GM18909 (cell line): Measurements from ENCODE around the gene ZBTB20.
"Not testable (repeated sequence)": the region's sequence is repeated elsewhere in the genome, so short reads cannot be mapped to it uniquely, and the experiment has no call there.

Experiments
- ATAC-seq: cut with Tn5 transposase; IDR thresholded peaks from one replicate; pipeline ENCODE4 v1.9.1; 2021; ENCODE audit warnings: mild to moderate bottlenecking; ENCODE audit not compliant: unreplicated experiment, poor library complexity

ZBTB20 gene

DNA sequence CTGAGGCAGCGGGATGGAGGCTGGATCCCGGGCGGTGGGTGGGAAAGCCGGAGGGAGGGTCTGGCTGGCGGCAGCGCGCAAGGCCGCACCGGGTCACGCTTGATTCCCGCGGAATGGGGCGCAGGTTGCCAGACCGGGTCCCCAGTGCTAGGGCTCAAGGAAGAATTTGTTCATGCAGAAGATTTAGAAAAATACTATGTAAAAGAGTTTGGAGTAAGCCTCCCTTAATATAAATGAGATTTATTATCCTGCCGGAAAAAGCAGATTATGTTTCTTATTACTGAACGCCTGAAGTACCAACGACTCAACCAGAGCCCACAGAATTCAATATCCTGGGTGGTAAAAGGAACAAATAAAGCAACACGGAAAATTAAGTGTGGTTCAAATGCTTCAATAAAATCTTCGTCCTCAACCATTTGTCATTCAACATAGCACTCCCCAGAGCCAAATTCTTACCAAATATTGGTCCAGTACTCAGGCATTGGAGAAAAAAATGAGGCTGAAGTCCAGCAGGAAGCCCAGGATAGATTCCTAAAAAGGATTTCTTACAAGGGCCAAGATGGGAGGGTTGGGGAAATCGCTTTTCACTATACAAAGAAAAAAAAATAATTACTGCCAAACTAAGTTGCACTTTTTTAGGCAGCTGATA, 1.2 kb upstream of the ZBTB20 start:
- ATAC-seq: peak; percentile 5

DNA sequence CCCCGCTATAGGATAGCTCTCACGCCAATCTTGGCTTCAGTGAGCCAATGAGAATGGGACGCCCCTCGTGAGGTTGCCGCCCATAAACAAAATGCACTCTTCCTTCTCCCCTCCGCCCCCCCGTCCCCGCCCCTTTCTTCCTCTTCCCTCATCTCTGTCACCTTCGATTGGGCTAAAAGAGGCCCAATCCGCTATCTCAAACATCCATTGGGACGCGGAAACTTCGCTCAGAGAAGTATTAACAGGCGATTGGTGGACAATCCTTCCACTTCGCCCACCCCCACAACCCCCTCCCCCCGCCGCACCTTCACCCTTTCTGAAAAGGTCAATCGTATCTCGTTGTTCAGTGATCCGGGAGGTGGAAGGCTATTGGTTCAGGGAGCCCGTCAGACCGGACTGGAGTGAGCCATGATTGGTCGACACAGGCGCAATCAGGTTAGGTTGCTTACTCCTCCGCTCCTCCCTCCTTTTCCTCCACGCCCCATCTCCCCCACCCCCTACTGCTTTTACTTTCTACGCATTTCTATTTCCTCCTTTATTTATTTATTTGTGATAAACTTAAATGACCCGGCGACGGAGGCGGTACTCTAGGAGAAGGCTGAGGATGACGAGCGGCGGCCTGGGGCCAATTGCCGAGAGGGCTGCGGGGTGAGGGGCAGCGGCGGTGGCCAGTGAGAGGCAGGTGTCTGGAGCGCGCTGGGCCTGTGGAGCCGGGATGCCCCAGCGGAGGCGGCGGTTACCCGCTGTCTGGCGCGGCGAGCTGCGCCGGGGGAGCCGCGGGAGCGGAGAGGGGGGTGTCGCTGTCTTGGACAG, 447 bp upstream of the ZBTB20 start:
- peak; percentile 85 for ATAC-seq

DNA sequence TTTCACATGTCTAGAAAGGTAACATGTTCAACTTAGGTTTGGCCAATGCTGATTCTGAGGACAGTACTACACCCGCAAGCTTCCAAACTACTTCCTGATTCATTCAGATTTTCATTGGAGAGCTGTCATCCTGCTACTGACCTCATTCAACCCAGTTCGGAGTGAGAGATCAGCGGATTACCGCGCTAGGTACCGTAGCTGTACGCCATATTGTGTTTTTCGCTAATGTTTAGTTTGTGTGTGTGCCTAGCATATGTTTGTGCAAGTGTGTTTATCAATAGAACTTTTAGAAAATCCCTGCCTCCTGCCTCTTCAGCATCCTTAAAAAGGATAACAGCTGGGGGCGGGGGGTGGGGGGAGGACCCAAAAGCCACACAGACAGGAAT, 1.1 kb downstream of the ZBTB20 start:
- no peak for ATAC-seq

DNA sequence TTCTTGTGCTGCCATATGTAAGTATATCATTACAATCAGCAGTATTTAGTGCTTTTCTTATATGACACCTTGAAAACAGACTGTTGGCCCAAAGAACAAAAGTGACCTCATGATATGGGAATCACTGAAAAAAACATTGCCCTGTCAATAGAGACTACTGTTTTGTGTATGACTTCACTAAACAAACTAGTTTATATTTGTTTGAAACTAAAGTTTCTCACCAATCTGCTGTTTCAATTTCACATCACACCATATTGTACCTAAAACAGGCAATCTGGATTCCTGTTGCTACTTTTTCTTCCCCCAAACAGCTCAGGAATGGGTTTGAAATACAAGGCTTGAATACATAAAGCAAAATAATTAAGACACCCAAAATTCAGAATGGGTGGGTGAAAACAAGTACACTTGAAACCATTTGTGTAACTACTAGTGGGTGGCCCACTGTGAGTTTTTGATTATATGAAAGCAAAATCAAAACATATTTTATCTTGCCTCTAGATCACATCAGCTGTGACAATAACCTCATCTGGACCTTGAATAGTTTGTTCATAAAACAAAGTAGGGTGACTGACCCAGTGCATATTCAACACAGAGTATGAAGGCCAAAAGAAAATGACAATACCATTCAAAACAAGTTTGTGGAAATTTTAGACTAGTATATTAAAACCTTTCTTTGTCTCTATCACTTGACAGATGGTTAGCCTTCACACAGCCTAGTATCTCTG, 5.9 kb downstream of the ZBTB20 start:
- ATAC-seq: peak; percentile 59

DNA sequence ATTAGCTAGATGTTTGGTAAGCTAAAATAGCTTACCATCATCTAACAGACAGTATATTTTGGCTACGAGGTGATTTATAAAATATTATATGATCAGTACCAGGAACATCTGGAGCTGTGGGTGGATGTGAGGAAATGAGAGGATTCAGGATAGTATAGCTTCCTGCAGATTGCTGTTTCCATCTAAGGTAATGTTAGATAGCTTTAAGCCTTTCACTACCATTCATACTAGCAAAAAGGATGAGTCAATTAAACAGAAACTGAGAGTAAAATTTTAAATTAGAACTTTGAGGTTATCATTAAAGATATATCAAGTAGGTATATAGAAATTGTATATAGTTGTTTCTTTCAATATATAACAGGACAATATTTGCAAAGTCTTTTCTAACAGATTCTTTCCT, 8.0 kb downstream of the ZBTB20 start:
- ATAC-seq: no peak

DNA sequence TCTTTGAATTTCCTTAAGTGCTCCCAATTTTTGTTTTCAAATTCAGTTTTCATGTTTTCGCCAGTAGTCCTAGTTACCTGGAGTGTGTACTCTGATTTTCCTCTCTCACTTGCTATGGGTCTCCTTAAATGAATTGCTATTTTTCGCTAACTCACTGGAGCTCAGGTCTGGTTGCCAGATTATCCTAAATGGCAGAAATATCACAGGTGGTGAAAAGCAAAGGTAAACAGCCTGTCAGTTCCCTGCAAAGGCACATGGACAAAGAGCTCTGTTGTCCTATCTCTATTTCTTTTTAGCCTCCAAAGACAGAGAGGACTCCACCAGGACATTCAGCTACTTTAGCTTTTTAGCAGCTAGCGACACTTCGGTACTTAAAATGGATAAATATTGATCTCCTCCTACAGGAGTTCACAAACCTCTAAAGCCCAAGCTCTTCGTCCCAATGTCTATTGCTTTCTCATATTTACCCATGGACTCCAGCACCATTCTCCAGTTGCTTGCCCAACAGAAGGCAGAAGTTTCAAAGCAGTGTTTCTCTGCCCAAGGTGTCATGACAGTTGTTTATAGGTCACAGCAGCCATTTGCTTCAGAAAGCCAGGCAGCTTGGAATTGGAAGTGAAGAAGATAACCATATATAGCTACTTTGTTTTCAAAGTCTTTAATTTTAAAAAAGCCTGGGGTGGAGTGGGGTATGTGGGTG, 12.3 kb downstream of the ZBTB20 start:
- no peak for ATAC-seq

DNA sequence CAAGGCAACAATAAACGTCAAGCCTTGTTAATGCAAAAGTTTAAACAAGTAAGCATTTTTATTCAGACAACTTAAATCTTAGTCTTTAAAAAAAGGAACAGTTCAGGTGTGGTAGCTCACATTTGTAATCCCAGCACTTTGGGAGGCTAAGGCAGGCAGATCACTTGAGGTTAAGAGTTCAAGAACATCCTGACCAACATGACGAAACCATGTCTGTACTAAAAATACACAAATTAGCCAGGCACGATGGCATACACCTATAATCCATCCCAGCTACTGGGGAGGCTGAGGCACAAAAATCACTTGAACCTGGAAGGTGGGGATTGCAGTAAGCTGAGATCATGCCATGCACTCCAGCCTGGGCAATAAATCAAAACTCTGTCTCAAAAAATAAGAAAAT, 19.9 kb downstream of the ZBTB20 start:
- no peak for ATAC-seq

DNA sequence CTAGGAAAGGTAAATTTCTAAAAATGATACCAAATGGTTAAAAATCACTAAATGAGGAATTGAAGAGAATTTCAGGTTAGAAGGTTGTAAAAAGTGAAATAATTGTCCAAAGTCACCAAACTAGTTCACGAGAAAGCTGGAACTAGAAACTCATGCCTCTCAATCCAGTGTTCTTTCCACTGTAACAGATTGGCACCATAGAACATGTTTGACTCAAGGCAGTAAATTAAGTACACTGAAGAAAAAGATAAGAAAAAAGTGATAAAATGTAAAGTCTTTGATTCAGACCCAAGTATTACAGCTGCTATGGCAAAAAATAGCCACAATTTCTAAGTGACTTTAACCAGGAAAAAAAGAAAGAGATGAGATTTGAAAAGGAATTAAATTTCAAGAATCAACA, 26.5 kb downstream of the ZBTB20 start:
- no peak for ATAC-seq

DNA sequence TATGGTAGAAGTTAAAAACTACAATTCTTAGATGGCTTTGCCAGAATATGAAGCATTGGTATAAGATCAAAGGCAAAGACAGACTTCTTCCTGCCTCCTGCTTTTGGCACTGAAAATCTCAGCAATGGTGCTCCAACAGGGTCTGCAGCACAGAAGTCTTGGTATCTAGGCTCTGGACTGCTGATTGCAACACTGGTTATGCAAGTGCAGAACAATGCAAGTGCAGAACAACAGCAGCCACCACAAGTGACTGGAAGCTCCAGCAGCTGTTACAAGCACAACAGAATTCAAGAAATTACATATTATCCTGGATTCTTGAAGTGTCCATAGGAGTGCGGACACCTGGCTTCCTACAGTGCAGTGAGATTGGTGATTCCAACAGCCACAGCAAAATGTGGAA, 33.7 kb downstream of the ZBTB20 start:
- ATAC-seq: no peak

DNA sequence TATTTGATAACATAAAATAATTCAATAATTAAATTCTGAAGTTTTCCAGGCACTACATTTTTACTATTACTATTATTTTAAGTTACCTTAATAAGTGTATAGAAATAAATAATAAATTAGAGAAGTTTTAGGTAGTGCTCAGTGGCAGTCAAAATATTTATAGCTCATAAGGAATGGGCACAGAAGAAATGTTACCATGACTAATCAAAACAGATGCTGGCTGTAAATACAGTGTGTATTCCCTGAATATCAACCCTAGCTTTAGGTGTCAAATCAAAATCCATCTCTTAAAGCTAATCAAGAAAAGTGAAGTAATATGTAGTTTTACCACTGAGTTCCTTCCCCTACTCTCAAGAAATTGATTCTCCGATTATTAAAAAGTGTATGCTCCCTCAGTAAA, 35.5 kb downstream of the ZBTB20 start:
- ATAC-seq: no peak

DNA sequence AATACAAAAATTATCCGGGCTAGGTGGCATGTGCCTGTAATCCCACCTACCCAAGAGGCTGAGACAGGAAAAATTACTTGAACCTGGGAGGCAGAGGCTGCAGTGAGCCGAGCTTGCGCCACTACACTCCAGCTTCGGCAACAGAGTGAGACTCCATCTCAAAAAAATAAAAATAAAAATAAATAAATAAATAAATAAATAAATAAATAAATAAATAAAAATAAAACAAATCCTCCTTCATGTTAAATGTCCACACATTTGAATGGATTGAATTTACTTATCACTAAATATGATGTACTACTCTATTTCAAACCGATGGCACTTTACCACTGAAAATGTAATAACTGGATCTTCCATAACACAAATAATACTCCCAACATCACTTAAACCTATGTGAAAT, 36.3 kb downstream of the ZBTB20 start:
- ATAC-seq: no peak

DNA sequence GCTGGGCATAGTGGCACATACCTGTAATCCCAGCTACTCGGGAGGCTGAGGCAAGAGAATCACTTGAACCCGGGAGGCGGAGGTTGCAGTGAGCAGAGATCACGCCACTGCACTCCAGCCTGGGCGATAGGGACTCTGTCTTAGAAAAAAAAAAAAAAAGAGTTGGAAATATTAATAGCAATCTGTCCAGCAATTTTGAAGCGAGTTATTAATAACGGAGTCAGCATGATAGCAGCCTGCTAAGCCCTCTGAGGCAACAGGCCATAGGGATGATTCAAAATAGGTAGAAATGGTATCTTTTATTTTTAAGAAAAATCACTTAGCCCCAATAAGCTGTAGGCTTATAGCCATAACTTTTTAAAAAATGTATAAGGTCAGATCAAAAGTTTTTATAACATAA, 37.0 kb downstream of the ZBTB20 start:
- not testable (repeated sequence) for ATAC-seq

DNA sequence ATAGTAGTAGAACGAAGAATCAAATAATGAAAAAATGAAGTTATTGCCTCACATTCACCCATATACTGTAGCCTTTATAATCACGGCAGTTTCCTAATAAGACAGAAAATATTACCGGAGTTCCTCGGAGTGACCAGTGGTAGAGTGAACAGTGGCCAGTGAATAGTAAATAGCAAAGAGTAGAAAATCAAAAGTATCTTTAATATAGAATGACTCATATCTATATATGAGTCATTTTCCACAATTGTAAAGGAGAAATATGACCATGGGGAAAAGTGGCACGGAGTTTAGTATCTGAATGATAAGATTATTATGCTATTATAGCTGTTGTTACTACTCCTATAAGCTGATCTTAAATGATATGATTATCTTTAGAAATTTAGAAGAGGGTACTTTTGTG, 38.5 kb downstream of the ZBTB20 start:
- ATAC-seq: no peak

DNA sequence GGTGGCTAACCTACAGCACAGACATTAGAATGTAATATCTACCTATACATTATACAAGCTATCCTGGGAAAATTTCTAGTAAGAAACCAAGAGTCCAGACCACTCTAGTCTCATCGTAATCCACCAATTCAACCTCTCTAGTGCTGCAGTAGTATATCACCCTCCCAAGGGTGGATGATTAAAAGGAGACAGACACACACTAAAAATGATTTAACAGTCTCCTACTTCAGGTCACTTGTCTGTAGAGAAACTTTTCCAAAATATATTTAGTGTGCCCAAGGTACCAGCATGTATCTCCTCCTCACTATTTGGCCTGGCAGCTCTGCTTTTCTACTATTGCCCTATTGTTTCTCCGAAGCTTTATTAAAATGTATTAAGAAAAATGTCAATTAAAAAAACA, 45.0 kb downstream of the ZBTB20 start:
- ATAC-seq: no peak

DNA sequence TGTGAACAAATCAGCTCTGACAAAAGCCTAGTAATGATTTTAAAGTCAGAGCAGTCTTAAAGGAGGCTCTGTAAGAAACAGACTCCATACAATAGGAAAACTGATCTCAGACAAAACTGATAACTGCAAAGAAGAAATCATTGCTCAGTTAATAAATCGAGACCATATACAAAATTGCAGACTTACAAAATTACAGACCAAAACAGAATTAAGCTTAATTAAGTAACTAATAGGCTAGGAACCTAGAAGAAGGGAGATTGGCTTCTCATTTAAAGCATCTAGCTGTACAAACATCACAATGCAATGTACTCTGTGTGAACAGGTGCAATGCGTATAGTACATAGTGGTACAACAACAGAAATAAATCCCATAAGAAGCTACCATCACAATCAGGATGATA, 46.3 kb downstream of the ZBTB20 start:
- ATAC-seq: no peak

DNA sequence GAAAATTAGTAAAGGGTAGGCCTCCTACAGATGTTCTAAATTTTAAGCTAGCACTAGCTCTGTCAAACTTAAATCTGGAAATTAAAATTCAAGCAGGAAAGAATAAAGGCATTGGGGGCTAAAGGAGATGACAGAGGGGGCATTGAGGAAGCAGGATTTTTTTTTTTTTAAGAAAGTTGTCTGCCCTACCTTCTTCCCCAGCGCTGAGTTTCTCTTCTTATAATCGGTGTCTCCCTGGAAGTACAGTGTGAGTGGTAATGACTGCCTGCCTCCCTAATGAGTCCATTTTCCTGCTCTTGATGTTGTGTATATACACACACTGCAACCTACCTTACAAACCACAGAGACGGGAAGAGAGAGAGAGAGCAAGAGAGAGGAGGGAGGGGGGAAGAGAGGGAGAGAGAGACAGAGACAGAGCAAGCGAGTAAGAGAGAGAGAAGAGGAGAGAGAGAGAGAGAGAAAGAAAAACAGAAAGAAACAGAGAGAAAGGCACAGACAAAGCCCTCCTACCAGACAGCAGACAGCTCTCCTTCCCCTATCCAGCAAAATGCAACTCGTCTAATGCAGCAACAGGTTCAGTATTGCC, 47.0 kb downstream of the ZBTB20 start:
- peak; percentile 76 for ATAC-seq

DNA sequence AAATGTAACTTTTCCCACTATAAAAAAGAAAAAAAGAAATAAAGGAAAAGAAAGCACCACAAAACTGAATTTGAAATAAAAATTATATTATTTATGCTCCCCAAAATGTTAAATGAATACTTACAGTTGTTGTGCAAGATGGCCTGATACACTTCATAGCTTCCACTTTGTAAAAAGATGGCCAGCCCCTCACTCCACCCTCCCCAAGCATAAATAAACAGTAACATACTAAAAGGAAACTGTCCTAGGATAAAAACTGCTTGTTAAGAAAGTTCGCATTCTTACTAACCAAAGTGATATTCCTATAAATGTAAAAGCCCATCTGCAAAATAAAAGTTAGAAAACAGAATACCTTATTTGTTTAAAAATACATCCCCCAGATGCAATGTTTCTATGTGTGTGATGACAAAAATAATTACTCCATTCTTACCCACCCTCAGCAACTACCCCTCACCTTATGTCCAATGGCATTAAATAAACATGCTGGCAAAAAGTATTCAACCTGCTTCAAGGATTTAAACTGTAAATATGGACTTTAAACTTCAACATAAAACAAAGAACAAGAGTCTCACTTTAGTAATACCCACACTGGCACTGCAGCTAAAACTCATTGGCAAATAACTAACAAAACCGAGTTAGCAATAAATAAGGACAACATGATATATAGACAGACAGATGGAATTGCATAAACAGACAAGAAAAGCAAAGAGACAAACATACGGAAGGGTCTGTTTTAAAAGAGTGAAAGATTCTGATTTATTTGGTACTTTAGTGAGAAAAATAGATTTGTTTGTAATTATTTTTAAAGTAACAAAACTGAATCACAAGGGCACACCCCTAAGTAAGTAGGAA, 47.7 kb downstream of the ZBTB20 start:
- no peak for ATAC-seq

DNA sequence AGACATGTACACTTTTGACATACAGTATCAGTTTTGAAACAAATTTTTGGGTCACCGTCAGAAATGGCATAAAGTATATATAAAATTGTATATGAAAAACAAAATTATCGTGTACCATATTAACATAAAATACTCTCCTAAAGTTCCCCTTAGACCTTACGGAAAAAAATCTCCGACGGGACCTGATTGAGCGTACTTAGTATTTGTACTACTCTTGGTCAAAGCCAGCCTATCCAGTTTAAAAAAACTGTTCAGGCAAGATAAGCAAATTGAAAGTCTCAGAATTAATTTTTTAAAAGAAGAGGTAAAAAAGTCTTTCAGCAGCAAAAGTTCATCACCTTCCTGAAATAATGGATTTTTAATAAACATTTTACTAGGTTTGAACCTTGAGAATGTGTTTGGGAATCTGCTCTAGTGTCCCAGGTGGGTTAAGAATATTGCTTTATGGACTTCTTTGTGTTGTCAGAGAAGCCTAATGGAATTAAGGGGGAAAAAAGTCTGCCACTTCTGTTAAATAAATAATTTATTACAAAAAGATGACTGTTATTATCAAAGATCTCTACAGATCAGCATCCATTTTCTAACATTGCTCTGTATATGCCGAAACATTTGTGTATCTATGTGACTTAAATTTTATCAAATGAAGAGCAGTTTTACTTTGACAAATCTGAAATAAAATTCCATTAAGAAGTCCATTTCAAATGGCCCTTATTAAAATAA, 48.6 kb downstream of the ZBTB20 start:
- no peak for ATAC-seq

DNA sequence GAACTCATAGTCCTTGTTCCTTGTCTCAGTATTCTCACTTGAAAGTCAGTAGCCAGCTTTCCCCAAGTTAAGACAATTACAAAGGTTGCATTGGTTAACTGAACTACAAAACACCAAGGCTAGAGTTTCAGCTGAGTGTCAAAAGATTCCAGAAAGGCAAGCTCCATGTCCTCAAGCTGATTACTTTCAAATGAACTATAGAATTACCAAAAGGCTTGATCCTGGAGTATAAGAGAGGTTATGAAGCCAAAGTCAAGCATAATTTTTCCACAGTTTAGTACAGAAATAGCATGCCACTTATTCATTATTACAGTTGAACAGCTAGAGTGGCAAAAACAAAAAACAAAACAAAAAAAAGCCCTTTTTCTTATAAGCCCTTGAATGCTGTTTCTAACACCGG, 51.9 kb downstream of the ZBTB20 start:
- no peak for ATAC-seq
